GM18520 (cell line): ENCODE results near the gene ARHGDIG.

Experiments
- ATAC-seq: cut with Tn5 transposase; IDR thresholded peaks from one replicate; pipeline ENCODE4 v1.9.1; 2021; ENCODE audit not compliant: unreplicated experiment

ARHGDIG gene

GRCh38 chr16:296276-296675 lies 15.9 kb downstream of the ARHGDIG start:
- no peak for ATAC-seq

- no peak for ATAC-seq
These were observed 16.6 kb downstream of the ARHGDIG start for GRCh38 chr16:296806-297510.

GRCh38 chr16:297832-298231 lies 17.4 kb downstream of the ARHGDIG start:
- no peak for ATAC-seq

GRCh38 chr16:301235-301634 lies 20.8 kb downstream of the ARHGDIG start:
- ATAC-seq, result no peak

- no peak for ATAC-seq
These were observed 21.6 kb downstream of the ARHGDIG start for GRCh38 chr16:301950-302349.

- ATAC-seq, result no peak
These were observed 23.5 kb downstream of the ARHGDIG start for GRCh38 chr16:303760-304505.

GRCh38 chr16:305916-306626 lies 25.7 kb downstream of the ARHGDIG start:
- no peak for ATAC-seq

GRCh38 chr16:306911-307370 lies 26.6 kb downstream of the ARHGDIG start:
- ATAC-seq, result no peak

- ATAC-seq, result no peak
These were observed 27.4 kb downstream of the ARHGDIG start for GRCh38 chr16:307691-308312.

GRCh38 chr16:309476-309875 lies 29.1 kb downstream of the ARHGDIG start:
- no peak for ATAC-seq

GRCh38 chr16:311725-312124 lies 31.3 kb downstream of the ARHGDIG start:
- ATAC-seq, result no peak

- no peak for ATAC-seq
These were observed 34.0 kb downstream of the ARHGDIG start for GRCh38 chr16:314351-314750.

- ATAC-seq, result no peak
These were observed 34.5 kb downstream of the ARHGDIG start for GRCh38 chr16:314795-315299.

GRCh38 chr16:316741-317464 lies 36.5 kb downstream of the ARHGDIG start:
- no peak for ATAC-seq

- no peak for ATAC-seq
These were observed 37.2 kb downstream of the ARHGDIG start for GRCh38 chr16:317583-317982.

GRCh38 chr16:318628-319027 lies 38.2 kb downstream of the ARHGDIG start:
- ATAC-seq, result no peak

GRCh38 chr16:320206-320605 lies 39.8 kb downstream of the ARHGDIG start:
- ATAC-seq, result no peak

- ATAC-seq, result no peak
These were observed 41.1 kb downstream of the ARHGDIG start for GRCh38 chr16:321532-321931.

- no peak for ATAC-seq
These were observed 42.2 kb downstream of the ARHGDIG start for GRCh38 chr16:322476-323143.

- no peak for ATAC-seq
These were observed 43.7 kb downstream of the ARHGDIG start for GRCh38 chr16:324201-324450.
